Upper lobe of right lung (tissue), 1 donor: ENCODE measurements around the gene CD52. TPM values are rescaled to one million over a fixed set of nuclear protein-coding genes. Genes with fewer than 3 reads are reported as not detected.

Source experiments
- ATAC-seq: fragments of 200-7000 bp; cut with Tn5 transposase; one replicate; pipeline ENCODE4 v1.9.1; 2020; ENCODE audit warnings: mild to moderate bottlenecking, moderate library complexity
- DNase-seq: peaks from one replicate; pipeline ENCODE4 v3.0.0-alpha.2; 2020
- H3K27ac ChIP-seq: fragments of 200-600 bp; one replicate; pipeline ENCODE4 v1.8.0; 2022
- H3K27me3 ChIP-seq: fragments of 200-600 bp; one replicate; pipeline ENCODE4 v1.8.0; 2022; ENCODE audit warnings: mild to moderate bottlenecking
- H3K36me3 ChIP-seq: fragments of 200-600 bp; one replicate; pipeline ENCODE4 v1.8.0; 2022
- H3K4me1 ChIP-seq: fragments of 200-600 bp; one replicate; pipeline ENCODE4 v1.8.0; 2022
- H3K4me3 ChIP-seq: fragments of 200-600 bp; one replicate; pipeline ENCODE4 v1.8.0; 2022; ENCODE audit warnings: mild to moderate bottlenecking
- H3K9me3 ChIP-seq: fragments of 200-600 bp; one replicate; pipeline ENCODE4 v1.8.0; 2022
- CTCF ChIP-seq: fragments of 200-600 bp; IDR thresholded peaks from one replicate; pipeline ENCODE4 v1.8.0; 2022; ENCODE audit warnings: antibody characterized with exemption
- intact Hi-C: fragments of 100-400 bp; cut with DNase I; formaldehyde crosslinking; loops from one replicate; pipeline ENCODE4 v1.11.0; 2022
- total RNA-seq: library from RNA; stranded (reverse); fragmentation: NEBNext Ultra II Directional; extraction: Animal tissue kit (Norgen Biotek cat#: 25700); gene quantifications from one replicate; pipeline ENCODE4 v1.2.1, GENCODE V29; 2021
- donor health status: DM: no; HTN: yes; CAD: no; lungs with severe emphysema.

CD52 gene
- total RNA-seq, 1 donor from 2014 or later = 348 TPM

- intact Hi-C loops = loop anchor here (5.0 kb wide), 1 partner anchor 46 kb away; no protein-coding TSS in a partner anchor
- peaks cover 54% of the 10 kb centered on the region for H3K4me1 ChIP-seq
Measured at GRCh38 chr1:26276432-26276838, 41.3 kb upstream of the CD52 start.

GRCh38 chr1:26277261-26277661 is 40.5 kb upstream of the CD52 start:
- no peak for TF ChIP-seq CTCF
- DNase-seq (no peak), ATAC-seq (no peak)
- no peak overlapping the region for H3K4me3 ChIP-seq
- H3K4me1 ChIP-seq = peaks cover 59% of the 10 kb centered on the region
- H3K9me3 ChIP-seq = no peaks in the 10 kb centered on the region
- H3K27ac ChIP-seq = peak overlapping the region; percentile 89
- intact Hi-C loops = loop anchor here (5.0 kb wide), 1 partner anchor 45 kb away; no protein-coding TSS in a partner anchor
- peaks cover 11% of the 10 kb centered on the region for H3K36me3 ChIP-seq
- H3K27me3 ChIP-seq = no peaks in the 10 kb centered on the region

More at GRCh38 chr1:26276432-26276838, 41.3 kb upstream of the CD52 start:
- H3K27ac ChIP-seq = peak overlapping the region; percentile 89
- H3K4me3 ChIP-seq = no peak overlapping the region
- DNase-seq (no peak), ATAC-seq (no peak)
- no peaks in the 10 kb centered on the region for H3K27me3 ChIP-seq
- peaks cover 8% of the 10 kb centered on the region for H3K36me3 ChIP-seq
- no peaks in the 10 kb centered on the region for H3K9me3 ChIP-seq
- TF ChIP-seq CTCF = no peak

GRCh38 chr1:26277719-26278118 is 40.0 kb upstream of the CD52 start:
- DNase-seq (no peak), ATAC-seq (no peak)
- peak overlapping the region; percentile 89 for H3K27ac ChIP-seq
- H3K36me3 ChIP-seq = peaks cover 11% of the 10 kb centered on the region
- no peaks in the 10 kb centered on the region for H3K27me3 ChIP-seq
- no peak overlapping the region for H3K4me3 ChIP-seq
- no peaks in the 10 kb centered on the region for H3K9me3 ChIP-seq
- TF ChIP-seq CTCF = no peak
- H3K4me1 ChIP-seq = peaks cover 59% of the 10 kb centered on the region
- intact Hi-C loops = loop anchor here (5.0 kb wide), 1 partner anchor 45 kb away; no protein-coding TSS in a partner anchor

GRCh38 chr1:26278303-26278702 is 39.5 kb upstream of the CD52 start:
- intact Hi-C loops = loop anchor here (5.0 kb wide), 1 partner anchor 44 kb away; no protein-coding TSS in a partner anchor
- no peak for ATAC-seq
- no peak for DNase-seq
- H3K27ac ChIP-seq = peak overlapping the region; percentile 89
- TF ChIP-seq CTCF = no peak
- H3K36me3 ChIP-seq = peaks cover 11% of the 10 kb centered on the region
- H3K9me3 ChIP-seq = no peaks in the 10 kb centered on the region
- no peak overlapping the region for H3K4me3 ChIP-seq
- H3K27me3 ChIP-seq = no peaks in the 10 kb centered on the region
- H3K4me1 ChIP-seq = peaks cover 59% of the 10 kb centered on the region

GRCh38 chr1:26278724-26279455 is 38.9 kb upstream of the CD52 start:
- Histone ChIP-seq H3K36me3 (peaks cover 11% of the 10 kb centered on the region), H3K4me1 (peaks cover 60% of the 10 kb centered on the region), H3K27me3 (no peaks in the 10 kb centered on the region), H3K27ac (peak overlapping the region; percentile 89), H3K4me3 (peak overlapping the region; percentile 99), H3K9me3 (no peaks in the 10 kb centered on the region)
- no peak for TF ChIP-seq CTCF
- DNase-seq (no peak), ATAC-seq (peak; percentile 8)
- intact Hi-C loops = loop anchor here (5.0 kb wide), 1 partner anchor 43 kb away; no protein-coding TSS in a partner anchor
